Right lobe of liver (tissue), 6 donors: ENCODE results near the gene MAP4K4. TPM values are rescaled to one million over a fixed set of nuclear protein-coding genes. Genes with fewer than 3 reads are reported as not detected.

Experiments used
- ATAC-seq, 4 donors: fragments of 200-7000 bp; cut with Tn5 transposase; one replicate each; pipeline ENCODE4 v1.9.1; 2020; ENCODE audit warnings: mild to moderate bottlenecking in 4 of 4, moderate library complexity in 4 of 4
- DNase-seq, 3 donors: peaks; one replicate each; pipeline ENCODE4 v3.0.0-alpha.2; 2020
- H3K27ac ChIP-seq, 3 donors: fragments of 200-600 bp; one replicate each; pipeline ENCODE4 v1.8.0; 2022
- H3K27me3 ChIP-seq, 2 donors: fragments of 200-600 bp; one replicate each; pipeline ENCODE4 v1.8.0; 2022
- H3K36me3 ChIP-seq, 4 donors: fragments of 200-600 bp; sonication (generic) in 1 of 4; one replicate each; pipeline versions ENCODE4 v1.5.1 to v1.8.0; 2017 to 2022; ENCODE audit warnings: control low read depth in 1 of 4
- H3K4me1 ChIP-seq, 4 donors: fragments of 200-600 bp; sonication (generic) in 1 of 4; one replicate each; pipeline versions ENCODE4 v1.5.1 to v1.8.0; 2017 to 2022; ENCODE audit warnings: control low read depth in 1 of 4
- H3K4me3 ChIP-seq, 3 donors: fragments of 200-600 bp; one replicate each; pipeline ENCODE4 v1.8.0; 2022
- H3K9me3 ChIP-seq, 4 donors: fragments of 200-600 bp; sonication (generic) in 1 of 4; one replicate each; pipeline versions ENCODE4 v1.5.1 to v1.8.0; 2017 to 2022; ENCODE audit warnings: control low read depth in 1 of 4
- CTCF ChIP-seq, 4 donors: fragments of 200-600 bp in 3 of 4; fragments of 450-650 bp in 1 of 4; IDR thresholded peaks; one replicate each; pipeline versions ENCODE4 v1.5.1 to v1.8.0; 2016 to 2022; ENCODE audit warnings: antibody characterized with exemption in 4 of 4, mild to moderate bottlenecking in 2 of 4
- POLR2A ChIP-seq: fragments of 450-650 bp; IDR thresholded peaks from one replicate; pipeline ENCODE4 v1.6.1; 2017; ENCODE audit warnings: antibody characterized with exemption, mild to moderate bottlenecking
- WGBS: methylation state at CpG from one replicate; pipeline ENCODE4 v1.1.6; 2018; ENCODE audit warnings: low coverage, low lambda C conversion rate; ENCODE audit not compliant: insufficient coverage; ENCODE audit errors: missing lambda C conversion rate; 5-methylcytosine and 5-hydroxymethylcytosine counted together
- intact Hi-C, 2 donors: fragments of 100-400 bp; cut with DNase I; formaldehyde crosslinking; loops; one replicate each; pipeline versions ENCODE4 v1.11.2 to v1.14.1; 2022
- total RNA-seq, 6 experiments: library from RNA; depleted of rRNA in 2 of 6; stranded (reverse); fragments of >200 nt in 2 of 6; fragmentation: NEBNext Ultra II Directional in 3 of 6; extraction: Animal tissue kit (Norgen Biotek cat#: 25700) in 3 of 6; gene quantifications; one replicate each; pipeline versions ENCODE4 v1.1.0 to v1.2.4, GENCODE V29; 2016 to 2023
- donor health status: DM: no; HTN: yes; CAD: no.
- donor health status: DM: no; HTN: no; CAD: no.
- donor health status: DM: no; HTN: no; CAD: no.
- donor health status: DM: no; HTN: yes; CAD: no.
- donor health status: DM: no; HTN: yes; CAD: no.

MAP4K4 gene
- total RNA-seq, 6 experiments from 2014 or later: 29.8 to 36.5 (median 31.1) TPM

- Histone ChIP-seq H3K4me1 (no peaks in the 10 kb centered on the region), H3K27ac (no peak overlapping the region), H3K9me3 (no peaks in the 10 kb centered on the region), H3K36me3 (no peaks in the 10 kb centered on the region), H3K27me3 (no peaks in the 10 kb centered on the region), H3K4me3 (no peak overlapping the region)
- WGBS: 78% methylated on average over 5 of the region's 8 CpGs
- DNase-seq (no peak), ATAC-seq (no peak)
- intact Hi-C loops: no loop called here
- TF ChIP-seq CTCF (IDR thresholded peaks at IDR 0.05) (no peak), POLR2A (no peak)
Measured at GRCh38 chr2:101679037-101679726, 18.3 kb upstream of the MAP4K4 start.

- Histone ChIP-seq H3K4me3 (no peak overlapping the region), H3K9me3 (no peaks in the 10 kb centered on the region), H3K27ac (no peak overlapping the region), H3K4me1 (no peaks in the 10 kb centered on the region), H3K36me3 (no peaks in the 10 kb centered on the region), H3K27me3 (no peaks in the 10 kb centered on the region)
- ATAC-seq (no peak), DNase-seq (no peak)
- 54% methylated on average over 2 of the region's 5 CpGs for WGBS
- TF ChIP-seq POLR2A (no peak), CTCF (IDR thresholded peaks at IDR 0.05) (no peak)
- intact Hi-C loops: no loop called here
Measured at GRCh38 chr2:101679801-101680487, 17.6 kb upstream of the MAP4K4 start.

- DNase-seq (no peak), ATAC-seq (no peak)
- intact Hi-C loops: no loop called here
- Histone ChIP-seq H3K36me3 (no peaks in the 10 kb centered on the region), H3K4me1 (no peaks in the 10 kb centered on the region), H3K27ac (no peak overlapping the region), H3K27me3 (no peaks in the 10 kb centered on the region), H3K9me3 (no peaks in the 10 kb centered on the region), H3K4me3 (no peak overlapping the region)
- no peak for TF ChIP-seq POLR2A
- no peak for TF ChIP-seq CTCF (IDR thresholded peaks at IDR 0.05)
- 93% methylated on average over 4 of the region's 4 CpGs for WGBS
Measured at GRCh38 chr2:101682311-101682710, 15.2 kb upstream of the MAP4K4 start.

GRCh38 chr2:101684313-101684712 lies 13.2 kb upstream of the MAP4K4 start:
- H3K9me3 ChIP-seq: no peaks in the 10 kb centered on the region
- H3K4me1 ChIP-seq: peaks cover 0 to 5% (median 2%) of the 10 kb centered on the region in 4 donors
- TF ChIP-seq POLR2A: no peak
- ATAC-seq (no peak), DNase-seq (no peak)
- H3K36me3 ChIP-seq: no peaks in the 10 kb centered on the region
- WGBS: 66% methylated on average over 4 of the region's 4 CpGs
- no peak overlapping the region for H3K27ac ChIP-seq
- no peaks in the 10 kb centered on the region for H3K27me3 ChIP-seq
- intact Hi-C loops: no loop called here
- no peak overlapping the region for H3K4me3 ChIP-seq

- ATAC-seq: no peak
- no peak overlapping the region for H3K27ac ChIP-seq
- no peaks in the 10 kb centered on the region for H3K36me3 ChIP-seq
- H3K4me1 ChIP-seq: peaks cover 0 to 23% (median 5%) of the 10 kb centered on the region in 4 donors
- H3K4me3 ChIP-seq: no peak overlapping the region
- no peaks in the 10 kb centered on the region for H3K9me3 ChIP-seq
- no peak for TF ChIP-seq CTCF (IDR thresholded peaks at IDR 0.05)
- TF ChIP-seq POLR2A: no peak
- 89% methylated on average over 3 of the region's 5 CpGs for WGBS
- no peaks in the 10 kb centered on the region for H3K27me3 ChIP-seq
- intact Hi-C loops: no loop called here
- no peak for DNase-seq
Measured at GRCh38 chr2:101688261-101688660, 9.2 kb upstream of the MAP4K4 start.
